Stimulated activated CD8-positive, alpha-beta memory T cell treated with anti-CD3 and anti-CD28 coated beads, Interleukin-2, amount 100 ng/mL, for 48 hours (primary cell): ENCODE data around the gene GLT6D1.

Source experiments
- DNase-seq, 2 donors: peaks; one replicate each; pipeline ENCODE4 v3.0.0-alpha.2; 2020; ENCODE audit warnings: low read depth in 2 of 2

GLT6D1 gene

GRCh38 chr9:135622415-135623020, 16.8 kb downstream of the GLT6D1 start:
- DNase-seq = no peak

- no peak for DNase-seq
Measured at GRCh38 chr9:135620558-135620957, 18.8 kb downstream of the GLT6D1 start.

GRCh38 chr9:135619599-135619886, 19.8 kb downstream of the GLT6D1 start:
- no peak for DNase-seq

- DNase-seq = no peak
Measured at GRCh38 chr9:135618866-135619598, 20.3 kb downstream of the GLT6D1 start.

- DNase-seq = no peak
Measured at GRCh38 chr9:135617991-135618411, 21.3 kb downstream of the GLT6D1 start.

GRCh38 chr9:135617538-135617900, 21.8 kb downstream of the GLT6D1 start:
- no peak for DNase-seq

GRCh38 chr9:135616619-135617537, 22.5 kb downstream of the GLT6D1 start:
- DNase-seq = no peak

- no peak for DNase-seq
Measured at GRCh38 chr9:135615666-135616618, 23.4 kb downstream of the GLT6D1 start.

- no peak for DNase-seq
Measured at GRCh38 chr9:135614821-135615665, 24.3 kb downstream of the GLT6D1 start.

- DNase-seq = no peak
Measured at GRCh38 chr9:135613946-135614805, 25.2 kb downstream of the GLT6D1 start.

- no peak for DNase-seq
Measured at GRCh38 chr9:135612981-135613910, 26.1 kb downstream of the GLT6D1 start.

- no peak for DNase-seq
Measured at GRCh38 chr9:135612437-135612836, 26.9 kb downstream of the GLT6D1 start.

- DNase-seq = no peak
Measured at GRCh38 chr9:135611875-135612209, 27.5 kb downstream of the GLT6D1 start.

- DNase-seq = no peak
Measured at GRCh38 chr9:135611142-135611874, 28.0 kb downstream of the GLT6D1 start.

GRCh38 chr9:135610290-135611141, 28.8 kb downstream of the GLT6D1 start:
- DNase-seq = no peak

- DNase-seq = no peak
Measured at GRCh38 chr9:135609366-135609955, 29.9 kb downstream of the GLT6D1 start.

GRCh38 chr9:135608999-135609317, 30.4 kb downstream of the GLT6D1 start:
- no peak for DNase-seq
